ENCODE data around the gene KRTAP4-3. TPM values are rescaled to one million over a fixed set of nuclear protein-coding genes. Genes with fewer than 3 reads are reported as not detected.
"Not testable (repeated sequence)": the region's sequence is repeated elsewhere in the genome, so short reads cannot be mapped to it uniquely, and the experiment has no call there.

Gene KRTAP4-3
- polyA plus RNA-seq, 6 donors from 2014 or later, result not detected

- ATAC-seq (ENCODE audit: low read depth in 2 of 2) (no peak), DNase-seq (no peak)
- Mint-ChIP-seq H3K27ac (peak overlapping the region in 5 of 6 donors; percentile 1 to 57 (median 27)), H3K36me3 (peaks cover 6 to 15% of the 10 kb centered on the region in 2 donors), H3K27me3 (peaks cover 0 to 5% (median 4%) of the 10 kb centered on the region in 3 donors), H3K4me3 (peak overlapping the region in 1 of 8 donors; percentile 64), H3K9me3 (peaks cover 9 to 20% (median 13%) of the 10 kb centered on the region in 7 donors), H3K4me1 (peaks cover 8 to 17% (median 10%) of the 10 kb centered on the region in 3 donors)
These were observed 20.4 kb downstream of the KRTAP4-3 start for GRCh38 chr17:41147531-41148204.

- H3K4me3 Mint-ChIP-seq, result peak overlapping the region in 1 of 8 donors; percentile 78
- peaks cover 14 to 41% (median 31%) of the 10 kb centered on the region in 7 donors for H3K9me3 Mint-ChIP-seq
- H3K27me3 Mint-ChIP-seq, result peaks cover 0 to 5% (median 4%) of the 10 kb centered on the region in 3 donors
- ATAC-seq (ENCODE audit: low read depth in 2 of 2) (no peak), DNase-seq (no peak)
- peaks cover 14 to 20% (median 16%) of the 10 kb centered on the region in 3 donors for H3K4me1 Mint-ChIP-seq
- peak overlapping the region in 3 of 6 donors; percentile 93 to 94 (median 93) for H3K27ac Mint-ChIP-seq
- H3K36me3 Mint-ChIP-seq, result peaks cover 14 to 33% of the 10 kb centered on the region in 2 donors
These were observed 22.8 kb downstream of the KRTAP4-3 start for GRCh38 chr17:41145261-41145660.

GRCh38 chr17:41144846-41145245 lies 23.2 kb downstream of the KRTAP4-3 start:
- H3K4me1 Mint-ChIP-seq, result peaks cover 14 to 20% (median 16%) of the 10 kb centered on the region in 3 donors
- H3K36me3 Mint-ChIP-seq, result peaks cover 14 to 36% of the 10 kb centered on the region in 2 donors
- peaks cover 14 to 43% (median 32%) of the 10 kb centered on the region in 7 donors for H3K9me3 Mint-ChIP-seq
- peaks cover 0 to 6% (median 4%) of the 10 kb centered on the region in 3 donors for H3K27me3 Mint-ChIP-seq
- no peak for DNase-seq
- peak overlapping the region in 1 of 8 donors; percentile 78 for H3K4me3 Mint-ChIP-seq
- peak overlapping the region in 3 of 6 donors; percentile 93 to 94 (median 93) for H3K27ac Mint-ChIP-seq
- no peak for ATAC-seq (ENCODE audit: low read depth in 2 of 2)

- peaks cover 22 to 73% (median 50%) of the 10 kb centered on the region in 7 donors for H3K9me3 Mint-ChIP-seq
- ATAC-seq (ENCODE audit: low read depth in 2 of 2), result no peak
- H3K4me3 Mint-ChIP-seq, result no peak overlapping the region
- no peak for DNase-seq
- H3K27ac Mint-ChIP-seq, result peak overlapping the region in 1 of 6 donors; percentile 64
- H3K27me3 Mint-ChIP-seq, result peaks cover 0 to 6% (median 0%) of the 10 kb centered on the region in 3 donors
- H3K36me3 Mint-ChIP-seq, result peaks cover 19 to 67% of the 10 kb centered on the region in 2 donors
- peaks cover 10 to 18% (median 11%) of the 10 kb centered on the region in 3 donors for H3K4me1 Mint-ChIP-seq
These were observed 26.7 kb downstream of the KRTAP4-3 start for GRCh38 chr17:41141361-41141760.

- peaks cover 19 to 67% of the 10 kb centered on the region in 2 donors for H3K36me3 Mint-ChIP-seq
- peak within 1 kb of the TSS in 3 of 6 donors; percentile 33 to 82 (median 64) for H3K27ac Mint-ChIP-seq
- DNase-seq, result no peak
- no peak within 1 kb of the TSS for H3K4me3 Mint-ChIP-seq
- H3K4me1 Mint-ChIP-seq, result peaks cover 10 to 18% (median 11%) of the 10 kb centered on the region in 3 donors
- peaks cover 22 to 75% (median 50%) of the 10 kb centered on the region in 7 donors for H3K9me3 Mint-ChIP-seq
- no peak for ATAC-seq (ENCODE audit: low read depth in 2 of 2)
- H3K27me3 Mint-ChIP-seq, result peaks cover 0 to 6% (median 0%) of the 10 kb centered on the region in 3 donors
These were observed 27.5 kb downstream of the KRTAP4-3 start, which contains the start of gene KRTAP4-6 for GRCh38 chr17:41140360-41141131. KRTAP4-6 (minus strand) TSS chr17:41140544; CDS start chr17:41140487, 57 bp downstream.

- H3K27ac Mint-ChIP-seq, result peak overlapping the region in 2 of 6 donors; percentile 33 to 82
- not testable (repeated sequence) for ATAC-seq (ENCODE audit: low read depth in 2 of 2); H3K27me3 Mint-ChIP-seq; H3K4me3 Mint-ChIP-seq; DNase-seq
- H3K36me3 Mint-ChIP-seq, result peaks cover 19 to 67% of the 10 kb centered on the region in 2 donors
- H3K4me1 Mint-ChIP-seq, result peaks cover 10 to 14% (median 14%) of the 10 kb centered on the region in 3 donors
- peaks cover 22 to 71% (median 45%) of the 10 kb centered on the region in 7 donors for H3K9me3 Mint-ChIP-seq
These were observed 28.2 kb downstream of the KRTAP4-3 start for GRCh38 chr17:41139865-41140264.

- Mint-ChIP-seq H3K36me3 (peaks cover 5 to 24% of the 10 kb centered on the region in 2 donors), H3K27me3 (no peaks in the 10 kb centered on the region), H3K4me3 (peak overlapping the region in 5 of 8 donors; percentile 47 to 84 (median 68)), H3K4me1 (peaks cover 28 to 40% (median 29%) of the 10 kb centered on the region in 3 donors), H3K27ac (peak overlapping the region; percentile 20 to 94 (median 88)), H3K9me3 (peaks cover 2 to 24% (median 12%) of the 10 kb centered on the region in 7 donors)
- peak; percentile 48 to 50 for ATAC-seq (ENCODE audit: low read depth in 2 of 2)
- no peak for DNase-seq
These were observed 33.9 kb downstream of the KRTAP4-3 start for GRCh38 chr17:41133880-41134735.

GRCh38 chr17:41131979-41132378 lies 36.0 kb downstream of the KRTAP4-3 start:
- H3K4me3 Mint-ChIP-seq, result peak overlapping the region in 2 of 8 donors; percentile 21 to 61
- H3K9me3 Mint-ChIP-seq, result peaks cover 0 to 7% (median 6%) of the 10 kb centered on the region in 7 donors
- ATAC-seq (ENCODE audit: low read depth in 2 of 2) (peak; percentile 46 to 60), DNase-seq (no peak)
- peak overlapping the region in 5 of 6 donors; percentile 7 to 82 (median 63) for H3K27ac Mint-ChIP-seq
- no peaks in the 10 kb centered on the region for H3K27me3 Mint-ChIP-seq
- peaks cover 2 to 4% of the 10 kb centered on the region in 2 donors for H3K36me3 Mint-ChIP-seq
- H3K4me1 Mint-ChIP-seq, result peaks cover 36 to 48% (median 40%) of the 10 kb centered on the region in 3 donors

GRCh38 chr17:41127371-41127770 lies 40.6 kb downstream of the KRTAP4-3 start:
- Mint-ChIP-seq H3K4me3 (no peak overlapping the region), H3K9me3 (peaks cover 0 to 11% (median 7%) of the 10 kb centered on the region in 7 donors), H3K27ac (peak overlapping the region in 1 of 6 donors; percentile 79), H3K4me1 (peaks cover 56 to 62% (median 58%) of the 10 kb centered on the region in 3 donors), H3K27me3 (no peaks in the 10 kb centered on the region), H3K36me3 (peaks cover 0 to 8% of the 10 kb centered on the region in 2 donors)
- ATAC-seq (ENCODE audit: low read depth in 2 of 2) (no peak), DNase-seq (no peak)

- peaks cover 0 to 8% of the 10 kb centered on the region in 2 donors for H3K36me3 Mint-ChIP-seq
- no peaks in the 10 kb centered on the region for H3K27me3 Mint-ChIP-seq
- ATAC-seq (ENCODE audit: low read depth in 2 of 2) (no peak), DNase-seq (no peak)
- peak overlapping the region in 3 of 6 donors; percentile 39 to 64 (median 59) for H3K27ac Mint-ChIP-seq
- H3K4me1 Mint-ChIP-seq, result peaks cover 48 to 63% (median 52%) of the 10 kb centered on the region in 3 donors
- peaks cover 0 to 14% (median 8%) of the 10 kb centered on the region in 7 donors for H3K9me3 Mint-ChIP-seq
- H3K4me3 Mint-ChIP-seq, result peak overlapping the region in 2 of 8 donors; percentile 16 to 39
These were observed 41.6 kb downstream of the KRTAP4-3 start for GRCh38 chr17:41126412-41126811.

GRCh38 chr17:41125064-41125463 lies 43.0 kb downstream of the KRTAP4-3 start:
- Mint-ChIP-seq H3K36me3 (peaks cover 0 to 15% of the 10 kb centered on the region in 2 donors), H3K27ac (peak overlapping the region in 3 of 6 donors; percentile 35 to 65 (median 52)), H3K9me3 (peaks cover 0 to 20% (median 10%) of the 10 kb centered on the region in 7 donors), H3K27me3 (no peaks in the 10 kb centered on the region), H3K4me3 (peak overlapping the region in 4 of 8 donors; percentile 12 to 87 (median 80)), H3K4me1 (peaks cover 51 to 66% (median 53%) of the 10 kb centered on the region in 3 donors)
- DNase-seq (no peak), ATAC-seq (ENCODE audit: low read depth in 2 of 2) (no peak)

- Mint-ChIP-seq H3K36me3 (peaks cover 0 to 18% of the 10 kb centered on the region in 2 donors), H3K4me3 (peak within 1 kb of the TSS in 7 of 8 donors; percentile 71 to 87 (median 86)), H3K27ac (peak within 1 kb of the TSS; percentile 22 to 97 (median 57)), H3K9me3 (peaks cover 0 to 24% (median 8%) of the 10 kb centered on the region in 7 donors), H3K4me1 (peaks cover 48 to 70% (median 54%) of the 10 kb centered on the region in 3 donors)
- not testable (repeated sequence) for DNase-seq; ATAC-seq (ENCODE audit: low read depth in 2 of 2); H3K27me3 Mint-ChIP-seq
These were observed 44.0 kb downstream of the KRTAP4-3 start, which contains the start of gene KRTAP4-12 for GRCh38 chr17:41123991-41124371. KRTAP4-12 (minus strand) TSS chr17:41124182; CDS start chr17:41124122, 60 bp downstream.

Data from naive B cell (primary cell).